Smooth muscle cell (in vitro differentiated cells): Measurements from ENCODE around the gene C5orf15. TPM values are rescaled to one million over a fixed set of nuclear protein-coding genes. Genes with fewer than 3 reads are reported as not detected.
"Not testable (repeated sequence)": the region's sequence is repeated elsewhere in the genome, so short reads cannot be mapped to it uniquely, and the experiment has no call there.

Experiments used
- DNase-seq: peaks from one replicate; lab custom pipeline; 2025; ENCODE audit not compliant: unreplicated experiment; lab: John Stamatoyannopoulos, UW
- H2AFZ ChIP-seq: fragments of 200-600 bp; sonication (generic); 2 replicates; pipeline ENCODE4 v1.6.0; 2016; ENCODE audit warnings: antibody characterized with exemption, low read depth, mild to moderate bottlenecking
- H3F3A ChIP-seq: fragments of 200-600 bp; sonication (generic); 2 replicates; pipeline ENCODE4 v1.6.0; 2017; ENCODE audit warnings: antibody characterized with exemption, low read depth
- H3K27ac ChIP-seq: fragments of 200-600 bp; sonication (generic); 2 replicates; pipeline ENCODE4 v1.5.1; 2016; ENCODE audit warnings: low read depth, mild to moderate bottlenecking
- H3K27me3 ChIP-seq: fragments of 200-600 bp; sonication (generic); 2 replicates; pipeline ENCODE4 v1.6.1; 2016; ENCODE audit warnings: low read depth, mild to moderate bottlenecking
- H3K36me3 ChIP-seq: fragments of 200-600 bp; sonication (generic); 2 replicates; pipeline ENCODE4 v1.5.1; 2016; ENCODE audit warnings: low read depth
- H3K4me1 ChIP-seq: fragments of 200-600 bp; sonication (generic); 2 replicates; pipeline ENCODE4 v1.5.1; 2016; ENCODE audit warnings: low read depth
- H3K4me2 ChIP-seq: fragments of 200-600 bp; sonication (generic); 2 replicates; pipeline ENCODE4 v1.6.0; 2016; ENCODE audit warnings: mild to moderate bottlenecking
- H3K4me3 ChIP-seq: fragments of 200-600 bp; sonication (generic); 2 replicates; pipeline ENCODE4 v1.5.1; 2016; ENCODE audit warnings: mild to moderate bottlenecking
- H3K79me2 ChIP-seq: fragments of 200-600 bp; sonication (generic); 2 replicates; pipeline ENCODE4 v1.6.0; 2016; ENCODE audit warnings: low read depth, mild to moderate bottlenecking
- H3K9ac ChIP-seq: fragments of 200-600 bp; sonication (generic); 2 replicates; pipeline ENCODE4 v1.6.0; 2016; ENCODE audit warnings: low read depth
- H3K9me3 ChIP-seq: fragments of 200-600 bp; sonication (generic); replicated peaks from 2 replicates; pipeline ENCODE4 v1.5.1; 2016; ENCODE audit warnings: low read depth
- H4K20me1 ChIP-seq: fragments of 200-600 bp; sonication (generic); 2 replicates; pipeline ENCODE4 v1.6.0; 2016; ENCODE audit warnings: low read depth
- CTCF ChIP-seq: fragments of 200-600 bp; sonication (generic); IDR thresholded peaks from 2 replicates; pipeline ENCODE4 v1.5.1; 2017; ENCODE audit warnings: borderline replicate concordance, mild to moderate bottlenecking, antibody characterized with exemption; ENCODE audit not compliant: insufficient read depth, poor library complexity, severe bottlenecking
- WGBS: methylation state at CpG from one replicate; pipeline ENCODE4 v1.1.7; 2016; ENCODE audit warnings: low lambda C conversion rate; 5-methylcytosine and 5-hydroxymethylcytosine counted together
- polyA plus RNA-seq: library from polyadenylated mRNA; unstranded; fragments of >200 nt; fragmentation: Nextera tagmentation; extraction: Ambion mirVana; gene quantifications from 2 replicates; pipeline ENCODE4 v1.2.1, GENCODE V29; 2016
- total RNA-seq: library from RNA; depleted of rRNA; stranded (reverse); fragments of >200 nt; gene quantifications from 2 replicates; pipeline ENCODE4 v1.2.3, GENCODE V29; 2014

C5orf15 gene
- total and polyA plus RNA-seq, 2 experiments from 2014 or later = 64.9 to 128 TPM

- H3K27ac ChIP-seq = no peak overlapping the region
- TF ChIP-seq CTCF = no peak
- no peak overlapping the region for H3K4me3 ChIP-seq
- no peaks in the 10 kb centered on the region for H3K9me3 ChIP-seq
- WGBS = 68% methylated on average over 6 of the region's 6 CpGs
- no peaks in the 10 kb centered on the region for H3K27me3 ChIP-seq
- no peaks in the 10 kb centered on the region for H3K36me3 ChIP-seq
- H2AFZ ChIP-seq = no peak overlapping the region
- no peak for DNase-seq
- H4K20me1 ChIP-seq = no peaks in the 10 kb centered on the region
- no peaks in the 10 kb centered on the region for H3F3A ChIP-seq
- no peak overlapping the region for H3K4me2 ChIP-seq
- H3K9ac ChIP-seq = no peak overlapping the region
- no peaks in the 10 kb centered on the region for H3K79me2 ChIP-seq
- H3K4me1 ChIP-seq = no peaks in the 10 kb centered on the region
These were observed 30.2 kb downstream of the C5orf15 start for GRCh38 chr5:133938039-133938821.

GRCh38 chr5:133937628-133938027 is 30.8 kb downstream of the C5orf15 start:
- H3K36me3 ChIP-seq, DNase-seq, H3K9ac ChIP-seq, H3K27ac ChIP-seq, H3K27me3 ChIP-seq, H3K4me3 ChIP-seq, H3K4me1 ChIP-seq, H3F3A ChIP-seq, H3K9me3 ChIP-seq, H4K20me1 ChIP-seq, H2AFZ ChIP-seq, H3K4me2 ChIP-seq, H3K79me2 ChIP-seq: not testable (repeated sequence)
- 95% methylated on average over 3 of the region's 3 CpGs for WGBS

- Histone ChIP-seq H3K79me2 (no peaks in the 10 kb centered on the region), H3K27ac (no peak overlapping the region), H3K4me2 (no peak overlapping the region), H4K20me1 (no peaks in the 10 kb centered on the region), H3K36me3 (no peaks in the 10 kb centered on the region), H3K27me3 (no peaks in the 10 kb centered on the region), H3K4me1 (no peaks in the 10 kb centered on the region), H3K9me3 (no peaks in the 10 kb centered on the region), H3K4me3 (no peak overlapping the region), H2AFZ (no peak overlapping the region), H3F3A (no peaks in the 10 kb centered on the region), H3K9ac (no peak overlapping the region)
- DNase-seq = no peak
- 87% methylated on average over 3 of the region's 3 CpGs for WGBS
- TF ChIP-seq CTCF = no peak
These were observed 31.8 kb downstream of the C5orf15 start for GRCh38 chr5:133936651-133937015.

- H3K27me3 ChIP-seq, H3K79me2 ChIP-seq, H3K4me1 ChIP-seq, H3K9me3 ChIP-seq, H3F3A ChIP-seq, DNase-seq, H3K36me3 ChIP-seq, H3K4me3 ChIP-seq, H3K9ac ChIP-seq, H3K27ac ChIP-seq, H4K20me1 ChIP-seq, H3K4me2 ChIP-seq, H2AFZ ChIP-seq: not testable (repeated sequence)
- 88% methylated on average over 10 of the region's 10 CpGs for WGBS
These were observed 32.3 kb downstream of the C5orf15 start for GRCh38 chr5:133935991-133936650.
